HCT116 (cell line): Measurements from ENCODE around the gene NCAPD3. TPM values are rescaled to one million over a fixed set of nuclear protein-coding genes. Genes with fewer than 3 reads are reported as not detected.

Experiments used
- ATAC-seq: fragments of 200-7000 bp; cut with Tn5 transposase; 2 replicates; pipeline ENCODE4 v1.9.1; 2020; ENCODE audit warnings: mild to moderate bottlenecking, moderate library complexity
- BruUV-seq: library from RNA; stranded (reverse); fragments of 400-500 nt; replicated peaks from 2 replicates; lab custom pipeline; 2021; lab: Mats Ljungman, UMichigan
- CTCF ChIA-PET: fragments of 300-600 bp; sonication (Branson Sonifier 250); formaldehyde crosslinking; loops from one replicate; lab custom pipeline; 2021; ENCODE audit warnings: antibody characterized with exemption; lab: Charles Lee
- POLR2A ChIA-PET: fragments of 300-600, 350-600 bp; sonication (Branson Sonifier 250); formaldehyde crosslinking; loops from one replicate; lab custom pipeline; 2021; ENCODE audit warnings: antibody characterized with exemption; lab: Charles Lee
- RAD21 ChIA-PET, 2 experiments: fragments of 300-600 bp; sonication (Branson Sonifier 250); formaldehyde crosslinking; loops; one replicate each; lab custom pipeline; 2023; ENCODE audit warnings: low total read pairs in 2 of 2; ENCODE audit not compliant: uncharacterized antibody in 2 of 2, unreplicated experiment in 2 of 2, low non-redundant PET in 1 of 2; lab: Charles Lee
- DNase-seq: peaks from one replicate; pipeline ENCODE4 v3.0.0-alpha.2; 2010; ENCODE audit warnings: low read depth, low spot score
- H2AFZ ChIP-seq: fragments of 200-600 bp; shearing (Covaris generic), sonication (generic); 2 replicates; pipeline ENCODE4 v1.6.1; 2017; ENCODE audit warnings: low read depth, mixed run types, mixed read lengths, antibody characterized with exemption, low read length; ENCODE audit not compliant: poor library complexity, severe bottlenecking
- H3K27ac ChIP-seq: 2 replicates; pipeline ENCODE4 v1.5.1; 2012; ENCODE audit warnings: low read depth, low read length
- H3K27me3 ChIP-seq: fragments of 200-600 bp; sonication (generic); 2 replicates; pipeline ENCODE4 v1.6.1; 2016; ENCODE audit warnings: mixed run types, low read length, mixed read lengths; ENCODE audit not compliant: insufficient read depth
- H3K36me3 ChIP-seq, 2 experiments: fragments of 200-500 bp in 1 of 2; fragments of 200-600 bp in 1 of 2; sonication (Bioruptor generic) in 1 of 2; sonication (generic) in 1 of 2; 2 replicates each; pipeline versions ENCODE4 v1.5.1 to v1.6.1; 2014 to 2016; ENCODE audit warnings: low read length in 2 of 2, inconsistent platforms in 1 of 2, mixed read lengths in 1 of 2, mixed run types in 1 of 2; ENCODE audit not compliant: insufficient read depth in 2 of 2, control insufficient read depth in 1 of 2
- H3K4me1 ChIP-seq, 2 experiments: fragments of 200-600 bp in 1 of 2; sonication (generic) in 1 of 2; 2 replicates each; pipeline versions ENCODE4 v1.5.1 to v1.6.1; 2012 to 2017; ENCODE audit warnings: low read length in 2 of 2, inconsistent platforms in 1 of 2, mild to moderate bottlenecking in 1 of 2, mixed read lengths in 1 of 2, mixed run types in 1 of 2, moderate library complexity in 1 of 2; ENCODE audit not compliant: insufficient read depth in 2 of 2, control insufficient read depth in 1 of 2
- H3K4me2 ChIP-seq: fragments of 200-600 bp; sonication (generic); 2 replicates; pipeline ENCODE4 v1.6.1; 2017; ENCODE audit warnings: mixed run types, low read length, mixed read lengths
- H3K4me3 ChIP-seq, 2 experiments: fragments of 200-600 bp in 1 of 2; sonication (generic) in 1 of 2; replicated peaks in 1 of 2; 2 replicates each; pipeline ENCODE4 v1.5.1; 2011 to 2016; ENCODE audit warnings: low read length in 2 of 2, control low read depth in 1 of 2, low read depth in 1 of 2, mild to moderate bottlenecking in 1 of 2, mixed read lengths in 1 of 2, mixed run types in 1 of 2
- H3K79me2 ChIP-seq: fragments of 200-600 bp; sonication (generic); 2 replicates; pipeline ENCODE4 v1.6.1; 2017; ENCODE audit warnings: mild to moderate bottlenecking, mixed run types, low read length, moderate library complexity, mixed read lengths; ENCODE audit not compliant: insufficient read depth
- H3K9ac ChIP-seq: fragments of 200-600 bp; sonication (generic); 2 replicates; pipeline ENCODE4 v1.6.1; 2016; ENCODE audit warnings: low read length, mixed read lengths
- H3K9me2 ChIP-seq: fragments of 200-600 bp; sonication (generic), shearing (Covaris generic); 2 replicates; pipeline ENCODE4 v1.6.1; 2017; ENCODE audit warnings: mixed run types, mild to moderate bottlenecking, moderate library complexity; ENCODE audit not compliant: insufficient read depth
- H3K9me3 ChIP-seq, 2 experiments: fragments of 200-500 bp in 1 of 2; fragments of 200-600 bp in 1 of 2; sonication (Bioruptor generic) in 1 of 2; sonication (generic) in 1 of 2; 2 replicates each; pipeline ENCODE4 v1.6.1; 2014 to 2017; ENCODE audit warnings: low read length in 2 of 2, mixed read lengths in 2 of 2, inconsistent platforms in 1 of 2, low read depth in 1 of 2, mild to moderate bottlenecking in 1 of 2, mixed run types in 1 of 2, moderate library complexity in 1 of 2; ENCODE audit not compliant: control insufficient read depth in 1 of 2, insufficient read depth in 1 of 2
- H4K20me1 ChIP-seq: fragments of 200-600 bp; sonication (generic), shearing (Covaris generic); 2 replicates; pipeline ENCODE4 v1.6.1; 2017; ENCODE audit warnings: mixed run types, mild to moderate bottlenecking, moderate library complexity; ENCODE audit not compliant: insufficient read depth
- EGR1 ChIP-seq: IDR thresholded peaks from 2 replicates; pipeline ENCODE4 v1.6.1; 2012; ENCODE audit warnings: low read depth
- ELF1 ChIP-seq: IDR thresholded peaks from 2 replicates; pipeline ENCODE4 v1.6.1; 2012; ENCODE audit warnings: low read depth, borderline replicate concordance
- POLR2A ChIP-seq: IDR thresholded peaks from 2 replicates; pipeline ENCODE4 v1.7.0; 2011; ENCODE audit warnings: borderline replicate concordance; ENCODE audit not compliant: insufficient read depth, insufficient read length; ENCODE audit errors: extremely low read depth
- POLR2AphosphoS5 ChIP-seq: IDR thresholded peaks from 2 replicates; pipeline ENCODE4 v1.6.1; 2011; ENCODE audit warnings: mild to moderate bottlenecking, low read depth, low read length, moderate library complexity
- SP1 ChIP-seq: IDR thresholded peaks from 2 replicates; pipeline ENCODE4 v1.6.1; 2012; ENCODE audit warnings: low read depth
- intact Hi-C: fragments of 100-400 bp; cut with micrococcal nuclease; formaldehyde crosslinking; loops from 2 replicates; pipeline ENCODE4 v1.10.0; 2022
- total RNA-seq: library from RNA; stranded (reverse); gene quantifications from one replicate; pipeline ENCODE4 v1.2.1, GENCODE V29; 2021; ENCODE audit not compliant: unreplicated experiment
- TF ChIP-seq, protein P1 (sequence below): IDR thresholded peaks from 2 replicates; pipeline ENCODE4 v1.6.1; 2012

Gene NCAPD3
- total RNA-seq, 1 experiment from 2014 or later = 71.0 TPM

DNA sequence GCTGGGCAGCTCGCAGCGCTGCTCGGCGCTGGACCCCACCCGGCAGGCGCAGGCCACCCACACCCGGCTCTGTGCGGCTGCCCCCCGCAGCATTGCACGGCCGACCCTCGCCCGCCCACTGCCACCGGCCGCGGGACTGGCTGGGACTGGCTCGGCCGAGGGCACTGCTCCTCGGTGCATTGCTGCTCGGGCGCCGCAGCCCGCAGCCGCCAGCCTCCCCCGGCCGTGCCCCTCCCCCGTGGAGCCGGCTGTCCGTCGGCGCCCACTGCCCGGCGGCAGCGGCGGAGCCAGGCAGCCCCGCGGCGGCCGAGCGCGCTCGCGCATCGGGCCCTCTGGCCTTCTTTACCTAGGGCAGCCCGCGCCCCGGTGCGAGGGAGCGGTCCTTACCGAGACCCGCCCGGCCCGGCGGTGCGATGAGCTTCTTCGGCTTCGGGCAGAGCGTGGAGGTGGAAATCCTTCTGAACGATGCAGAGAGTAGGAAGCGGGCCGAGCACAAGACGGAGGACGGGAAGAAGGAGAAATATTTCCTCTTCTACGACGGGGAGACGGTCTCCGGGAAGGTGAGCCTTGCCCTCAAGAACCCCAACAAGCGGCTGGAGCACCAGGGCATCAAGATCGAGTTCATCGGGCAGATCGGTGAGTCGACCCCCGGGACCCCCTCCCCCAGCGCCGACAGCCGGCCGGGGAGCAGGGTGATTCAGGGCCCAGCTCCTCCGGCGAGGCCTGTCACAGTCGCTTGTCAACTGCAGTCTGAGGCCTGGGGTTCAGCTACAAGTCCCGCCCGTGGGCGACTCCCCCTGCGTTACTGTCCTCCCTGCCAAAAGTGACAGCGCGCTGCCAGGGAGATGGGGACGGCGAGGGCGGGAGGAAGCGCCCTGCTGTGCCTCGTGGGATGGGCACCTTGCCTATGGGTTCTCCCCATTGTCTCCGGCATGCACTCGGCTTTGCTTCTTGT lies 1.2 kb upstream of the NCAPD3 start (continued):
- TF ChIP-seq EGR1 (no peak), POLR2AphosphoS5 (no peak; the same call in none of the 2 replicates)
- TF ChIP-seq, protein P1, sequence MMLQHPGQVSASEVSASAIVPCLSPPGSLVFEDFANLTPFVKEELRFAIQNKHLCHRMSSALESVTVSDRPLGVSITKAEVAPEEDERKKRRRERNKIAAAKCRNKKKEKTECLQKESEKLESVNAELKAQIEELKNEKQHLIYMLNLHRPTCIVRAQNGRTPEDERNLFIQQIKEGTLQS = no peak
- TF ChIP-seq, all 23 proteins: peak for 4

DNA sequence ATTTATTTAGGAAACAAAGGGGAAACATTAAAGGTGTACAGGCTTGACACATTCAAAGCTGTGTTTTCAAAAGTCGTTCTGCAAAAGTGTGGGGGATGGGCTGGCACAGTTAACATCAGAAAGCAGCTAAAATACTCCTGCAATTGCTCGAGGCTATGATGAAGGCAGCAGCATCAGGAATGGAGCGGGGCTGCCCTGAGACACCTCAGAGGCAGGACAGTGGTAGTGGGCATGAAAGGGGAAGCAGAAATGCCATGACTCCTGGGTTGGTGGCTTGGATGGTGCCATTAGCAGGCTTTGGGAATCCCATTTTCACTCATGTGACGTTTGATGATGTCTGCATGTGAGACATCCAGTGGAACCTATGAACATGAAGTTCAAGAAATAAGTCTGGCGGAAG lies 646 bp downstream of the NCAPD3 start:
- CTCF ChIA-PET = interaction anchor here (1.5 kb wide), 1 partner anchor 14 kb away, joined by 7 read pairs; no protein-coding TSS in a partner anchor
- Histone ChIP-seq H3K4me3 (peak overlapping the region; percentile 79 to 90), H3K27me3 (no peaks in the 10 kb centered on the region), H3K9me2 (no peaks in the 10 kb centered on the region), H3K9ac (peak overlapping the region; percentile 84), H3K4me2 (peak overlapping the region; percentile 88)
- BruUV-seq = TSS peak; percentile 54
- DNase-seq = no peak
- no peak for ATAC-seq
- POLR2A ChIA-PET = interaction anchor here (1.7 kb wide), 1 partner anchor 30 kb away, joined by 4 read pairs; the partner anchor contains the start of genes ACAD8 and THYN1
- RAD21 ChIA-PET = no interaction called here
- TF ChIP-seq SP1 = no peak
- no peak for TF ChIP-seq ELF1
- no peak for TF ChIP-seq POLR2A
- TF ChIP-seq, all 23 proteins: peak for 0
- H3K27ac ChIP-seq = peak overlapping the region; percentile 61; the same call in 1 of the 2 replicates
- peaks cover 8% of the 10 kb centered on the region; the same call in 1 of the 2 replicates for H4K20me1 ChIP-seq
- peaks cover 10 to 20% of the 10 kb centered on the region in 2 experiments for H3K4me1 ChIP-seq
- peaks cover 86% of the 10 kb centered on the region for H3K79me2 ChIP-seq
- no peak overlapping the region for H2AFZ ChIP-seq
- intact Hi-C loops = loop anchor here (10.0 kb wide), 1 partner anchor 188 kb away; no protein-coding TSS in a partner anchor
- peaks cover 18 to 21% of the 10 kb centered on the region in 2 experiments for H3K36me3 ChIP-seq
- H3K9me3 ChIP-seq = no peaks in the 10 kb centered on the region
